ENCODE measurements around the gene SLC25A38. TPM values are rescaled to one million over a fixed set of nuclear protein-coding genes. Genes with fewer than 3 reads are reported as not detected.
A peak's percentile ranks its signal among the peaks of the same experiment; 100 is the strongest.

The SLC25A38 gene
- total and polyA plus RNA-seq, 9 of the 15 experiments (the other 6 are each of a cell fraction or from before 2014, with no cell fraction given): 13.5 to 51.1 (median 30.6) TPM

- TF ChIP-seq AFF1 (IDR thresholded peaks at IDR 0.05; ENCODE audit: low read depth in 1 of 2, partially characterized antibody in 2 of 2): peak in 1 of 2 experiments; percentile 21
- peak; percentile 66; the same call in 1 of the 2 replicates for TF ChIP-seq GATAD2B (IDR thresholded peaks at IDR 0.05; ENCODE audit: borderline replicate concordance)
- TF ChIP-seq EHMT2 (IDR thresholded peaks at IDR 0.05): no peak
- TF ChIP-seq COPS2 (conservative IDR thresholded peaks at IDR 0.05): no peak
- TF ChIP-seq ZNF197 (CRISPR knock-in tag; IDR thresholded peaks at IDR 0.05; ENCODE audit: low read depth): 0 out of 2 replicates have a peak, but pooled peaks have one; percentile 54
- TF ChIP-seq MLLT1 (IDR thresholded peaks at IDR 0.05): no peak
- no peak for TF ChIP-seq ZFP30 (CRISPR knock-in tag; IDR thresholded peaks at IDR 0.05; ENCODE audit: borderline replicate concordance)
- TF ChIP-seq CEBPB (tag; IDR thresholded peaks at IDR 0.05): peak; percentile 43; the same call in 1 of the 2 replicates
- TF ChIP-seq CREB5 (CRISPR knock-in tag; IDR thresholded peaks at IDR 0.05): 0 out of 2 replicates have a peak, but pooled peaks have one; percentile 33
- no peak for TF ChIP-seq POLR2AphosphoS5 (IDR thresholded peaks at IDR 0.05; ENCODE audit: control insufficient read depth, insufficient read depth, low read depth, low read length)
- TF ChIP-seq ZNF3 (CRISPR knock-in tag; IDR thresholded peaks at IDR 0.05): 0 out of 2 replicates have a peak, but pooled peaks have one; percentile 25
- TF ChIP-seq MTA2 (IDR thresholded peaks at IDR 0.05; ENCODE audit: low read depth): no peak
- 0 out of 2 replicates have a peak, but pooled peaks have one; percentile 34 for TF ChIP-seq HDAC8 (tag; IDR thresholded peaks at IDR 0.05)
- no peak for TF ChIP-seq DEAF1 (CRISPR knock-in tag; IDR thresholded peaks at IDR 0.05)
These were observed 22.7 kb downstream of the SLC25A38 start (continued) for GRCh38 chr3:39405687-39406367.

Data from K562 (cell line).